ENCODE data around the gene AKT3.

The AKT3 gene

GRCh38 chr1:243477731-243478290 lies 372.2 kb downstream of the AKT3 start:
- DNase-seq (ENCODE audit: low spot score in 2 of 2), result no peak
- H3K36me3 Mint-ChIP-seq, result peaks cover 26% of the 10 kb centered on the region

DNA sequence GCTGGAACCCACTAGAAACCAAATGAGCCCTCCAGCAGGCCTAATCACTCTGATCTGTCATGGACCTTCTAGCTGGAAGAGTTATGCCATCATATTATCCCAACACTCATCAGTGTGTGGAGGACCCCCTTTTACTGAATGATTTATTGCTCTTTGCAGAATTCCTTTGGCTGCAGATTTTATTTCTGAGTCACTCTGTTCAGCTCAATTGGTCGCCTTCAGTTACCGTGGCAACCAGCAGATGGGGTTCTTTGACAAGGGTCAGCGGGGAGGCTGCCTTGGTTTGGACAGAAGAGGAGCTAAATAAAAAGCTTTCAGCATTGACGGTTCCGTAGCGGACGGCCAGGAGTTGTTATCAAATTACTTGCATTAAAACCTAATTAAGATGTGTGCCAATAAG lies 374.1 kb downstream of the AKT3 start:
- Mint-ChIP-seq H3K4me1 (peaks cover 10% of the 10 kb centered on the region), H3K27me3 (peaks cover 3% of the 10 kb centered on the region), H3K36me3 (peaks cover 24% of the 10 kb centered on the region), H3K4me3 (no peak overlapping the region), H3K9me3 (peaks cover 3% of the 10 kb centered on the region), H3K27ac (no peak overlapping the region)
- no peak for ATAC-seq (ENCODE audit: low read depth)
- DNase-seq (ENCODE audit: low spot score in 2 of 2), result no peak

More at GRCh38 chr1:243477731-243478290, 372.2 kb downstream of the AKT3 start:
- Mint-ChIP-seq H3K4me1 (peaks cover 17% of the 10 kb centered on the region), H3K27ac (no peak overlapping the region), H3K9me3 (peaks cover 3% of the 10 kb centered on the region), H3K4me3 (no peak overlapping the region), H3K27me3 (peaks cover 3% of the 10 kb centered on the region)
- ATAC-seq (ENCODE audit: low read depth), result no peak

- Mint-ChIP-seq H3K4me1 (peaks cover 7% of the 10 kb centered on the region), H3K27me3 (peaks cover 1% of the 10 kb centered on the region), H3K27ac (no peak overlapping the region), H3K4me3 (no peak overlapping the region), H3K36me3 (peaks cover 22% of the 10 kb centered on the region), H3K9me3 (peaks cover 1% of the 10 kb centered on the region)
- DNase-seq (ENCODE audit: low spot score in 2 of 2), result no peak
- no peak for ATAC-seq (ENCODE audit: low read depth)
These were observed 375.1 kb downstream of the AKT3 start for GRCh38 chr1:243474906-243475305.

GRCh38 chr1:243474136-243474881 lies 375.7 kb downstream of the AKT3 start:
- H3K27me3 Mint-ChIP-seq, result no peaks in the 10 kb centered on the region
- H3K36me3 Mint-ChIP-seq, result peaks cover 22% of the 10 kb centered on the region
- H3K9me3 Mint-ChIP-seq, result no peaks in the 10 kb centered on the region
- H3K4me1 Mint-ChIP-seq, result peaks cover 6% of the 10 kb centered on the region
- ATAC-seq (ENCODE audit: low read depth) (no peak), DNase-seq (ENCODE audit: low spot score in 2 of 2) (no peak)
- no peak overlapping the region for H3K27ac Mint-ChIP-seq
- H3K4me3 Mint-ChIP-seq, result no peak overlapping the region

- no peaks in the 10 kb centered on the region for H3K27me3 Mint-ChIP-seq
- no peaks in the 10 kb centered on the region for H3K9me3 Mint-ChIP-seq
- H3K4me3 Mint-ChIP-seq, result peak overlapping the region; percentile 49
- H3K27ac Mint-ChIP-seq, result no peak overlapping the region
- DNase-seq (ENCODE audit: low spot score in 2 of 2) (no peak), ATAC-seq (ENCODE audit: low read depth) (no peak)
- peaks cover 6% of the 10 kb centered on the region for H3K4me1 Mint-ChIP-seq
- peaks cover 22% of the 10 kb centered on the region for H3K36me3 Mint-ChIP-seq
These were observed 376.6 kb downstream of the AKT3 start for GRCh38 chr1:243473227-243474135.

GRCh38 chr1:243471754-243472745 lies 378.0 kb downstream of the AKT3 start:
- no peak overlapping the region for H3K4me3 Mint-ChIP-seq
- H3K36me3 Mint-ChIP-seq, result peaks cover 22% of the 10 kb centered on the region
- no peaks in the 10 kb centered on the region for H3K9me3 Mint-ChIP-seq
- no peak for DNase-seq (ENCODE audit: low spot score in 2 of 2)
- H3K27ac Mint-ChIP-seq, result no peak overlapping the region
- H3K4me1 Mint-ChIP-seq, result peaks cover 4% of the 10 kb centered on the region
- peak; percentile 21 for ATAC-seq (ENCODE audit: low read depth)
- H3K27me3 Mint-ChIP-seq, result no peaks in the 10 kb centered on the region

DNA sequence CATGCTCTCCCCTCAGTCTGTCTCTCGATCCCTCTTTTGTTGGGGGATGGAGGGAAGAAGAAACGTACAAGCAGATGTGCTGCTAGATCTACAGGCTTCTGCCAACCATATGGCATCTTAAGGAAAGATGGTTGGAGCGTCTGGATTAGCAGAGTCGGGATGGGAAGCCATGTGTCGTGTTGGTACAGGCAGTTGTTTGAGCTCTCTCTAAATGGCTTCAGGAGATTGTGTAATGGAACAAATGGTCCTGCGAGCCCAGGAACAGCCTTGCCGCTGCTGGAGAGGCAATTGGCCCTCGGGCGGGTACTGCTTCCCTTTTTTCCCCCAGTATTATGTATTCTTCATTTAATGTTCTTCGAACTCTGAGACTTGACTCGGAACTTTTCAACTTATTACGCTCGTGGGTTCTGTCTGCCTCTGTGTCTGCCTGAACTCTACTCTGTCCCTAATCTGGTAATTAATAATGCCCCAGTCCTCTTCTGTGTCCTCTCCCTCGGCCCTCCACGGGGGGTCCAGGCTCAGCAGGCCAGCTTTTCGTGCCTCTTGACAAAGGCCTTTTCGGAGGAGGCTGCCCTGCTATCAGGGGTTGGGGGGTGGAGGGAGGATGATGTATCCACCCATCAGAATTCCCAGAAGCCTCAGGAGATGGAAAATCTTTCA lies 378.9 kb downstream of the AKT3 start:
- no peak for DNase-seq (ENCODE audit: low spot score in 2 of 2)
- no peak for ATAC-seq (ENCODE audit: low read depth)
- H3K27ac Mint-ChIP-seq, result no peak overlapping the region
- H3K4me3 Mint-ChIP-seq, result no peak overlapping the region
- H3K9me3 Mint-ChIP-seq, result no peaks in the 10 kb centered on the region
- no peaks in the 10 kb centered on the region for H3K27me3 Mint-ChIP-seq
- H3K4me1 Mint-ChIP-seq, result peaks cover 4% of the 10 kb centered on the region
- H3K36me3 Mint-ChIP-seq, result peaks cover 19% of the 10 kb centered on the region

DNA sequence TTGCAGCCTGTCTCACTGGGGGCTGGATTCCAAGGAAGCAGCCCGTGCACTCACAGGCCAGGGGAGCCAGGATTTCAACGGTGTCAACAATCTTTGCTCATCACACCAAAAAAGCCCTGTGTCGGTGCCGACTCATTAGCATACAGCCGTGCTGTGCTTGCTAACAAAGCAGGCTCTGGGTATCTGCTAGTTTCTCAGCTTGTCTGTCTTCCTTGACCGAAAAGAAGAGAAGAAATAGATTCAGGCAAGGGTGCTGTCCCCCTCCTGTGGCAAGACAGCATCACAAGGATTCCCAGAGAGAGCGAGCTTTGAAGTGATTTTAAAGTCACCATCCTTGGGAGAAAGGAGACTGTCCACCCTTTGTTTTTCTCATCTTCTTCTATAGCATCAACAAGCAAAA lies 379.5 kb downstream of the AKT3 start:
- DNase-seq (ENCODE audit: low spot score in 2 of 2) (no peak), ATAC-seq (ENCODE audit: low read depth) (no peak)
- Mint-ChIP-seq H3K9me3 (no peaks in the 10 kb centered on the region), H3K4me1 (peaks cover 4% of the 10 kb centered on the region), H3K27me3 (no peaks in the 10 kb centered on the region), H3K36me3 (peaks cover 15% of the 10 kb centered on the region), H3K27ac (no peak overlapping the region), H3K4me3 (no peak overlapping the region)

- H3K36me3 Mint-ChIP-seq, result peaks cover 14% of the 10 kb centered on the region
- no peak for DNase-seq (ENCODE audit: low spot score in 2 of 2)
- H3K27me3 Mint-ChIP-seq, result no peaks in the 10 kb centered on the region
- no peak for ATAC-seq (ENCODE audit: low read depth)
- peaks cover 4% of the 10 kb centered on the region for H3K4me1 Mint-ChIP-seq
- no peak overlapping the region for H3K4me3 Mint-ChIP-seq
- no peak overlapping the region for H3K27ac Mint-ChIP-seq
- H3K9me3 Mint-ChIP-seq, result no peaks in the 10 kb centered on the region
These were observed 380.5 kb downstream of the AKT3 start for GRCh38 chr1:243469497-243469896.

GRCh38 chr1:243465738-243466137 lies 384.3 kb downstream of the AKT3 start:
- H3K36me3 Mint-ChIP-seq, result peaks cover 14% of the 10 kb centered on the region
- no peak for DNase-seq (ENCODE audit: low spot score in 2 of 2)
- H3K27me3 Mint-ChIP-seq, result no peaks in the 10 kb centered on the region
- H3K27ac Mint-ChIP-seq, result no peak overlapping the region
- H3K9me3 Mint-ChIP-seq, result no peaks in the 10 kb centered on the region
- H3K4me3 Mint-ChIP-seq, result no peak overlapping the region
- no peak for ATAC-seq (ENCODE audit: low read depth)
- no peaks in the 10 kb centered on the region for H3K4me1 Mint-ChIP-seq

DNA sequence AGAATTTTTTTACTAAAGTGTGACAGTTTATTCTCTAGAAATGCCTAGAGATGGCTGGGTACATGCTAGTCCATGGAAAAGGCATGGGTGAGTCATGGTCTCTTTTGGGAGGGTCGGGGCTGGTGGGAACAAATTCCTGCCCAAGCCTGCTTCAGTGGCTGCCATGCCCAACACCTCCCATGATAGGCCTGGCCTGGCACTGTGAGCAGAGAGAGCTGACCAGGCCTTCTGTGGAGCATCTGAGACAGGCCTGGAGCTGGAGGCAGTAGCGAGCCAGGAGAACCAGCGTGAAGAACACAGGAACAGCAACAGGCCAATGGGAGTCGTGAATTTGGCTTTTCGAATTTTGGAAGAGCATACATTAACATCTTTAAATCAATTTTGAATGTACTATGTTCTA lies 385.0 kb downstream of the AKT3 start:
- Mint-ChIP-seq H3K4me3 (no peak overlapping the region), H3K27ac (no peak overlapping the region), H3K36me3 (peaks cover 14% of the 10 kb centered on the region), H3K4me1 (no peaks in the 10 kb centered on the region), H3K9me3 (no peaks in the 10 kb centered on the region), H3K27me3 (no peaks in the 10 kb centered on the region)
- ATAC-seq (ENCODE audit: low read depth) (no peak), DNase-seq (ENCODE audit: low spot score in 2 of 2) (no peak)

GRCh38 chr1:243462929-243463697 lies 386.9 kb downstream of the AKT3 start:
- Mint-ChIP-seq H3K36me3 (peaks cover 11% of the 10 kb centered on the region), H3K4me1 (peaks cover 8% of the 10 kb centered on the region), H3K27ac (no peak overlapping the region), H3K9me3 (no peaks in the 10 kb centered on the region), H3K4me3 (no peak overlapping the region), H3K27me3 (no peaks in the 10 kb centered on the region)
- DNase-seq (ENCODE audit: low spot score in 2 of 2) (no peak), ATAC-seq (ENCODE audit: low read depth) (no peak)

All from memory B cell (primary cell).